T-helper 2 cell (primary cell): Measurements from ENCODE around the gene SEC24C.

Experiments used
- DNase-seq, 5 experiments: peaks; one replicate each; pipeline versions ENCODE4 v3.0.0 to v3.0.0-alpha.2; 2012 to 2022

Gene SEC24C

DNA sequence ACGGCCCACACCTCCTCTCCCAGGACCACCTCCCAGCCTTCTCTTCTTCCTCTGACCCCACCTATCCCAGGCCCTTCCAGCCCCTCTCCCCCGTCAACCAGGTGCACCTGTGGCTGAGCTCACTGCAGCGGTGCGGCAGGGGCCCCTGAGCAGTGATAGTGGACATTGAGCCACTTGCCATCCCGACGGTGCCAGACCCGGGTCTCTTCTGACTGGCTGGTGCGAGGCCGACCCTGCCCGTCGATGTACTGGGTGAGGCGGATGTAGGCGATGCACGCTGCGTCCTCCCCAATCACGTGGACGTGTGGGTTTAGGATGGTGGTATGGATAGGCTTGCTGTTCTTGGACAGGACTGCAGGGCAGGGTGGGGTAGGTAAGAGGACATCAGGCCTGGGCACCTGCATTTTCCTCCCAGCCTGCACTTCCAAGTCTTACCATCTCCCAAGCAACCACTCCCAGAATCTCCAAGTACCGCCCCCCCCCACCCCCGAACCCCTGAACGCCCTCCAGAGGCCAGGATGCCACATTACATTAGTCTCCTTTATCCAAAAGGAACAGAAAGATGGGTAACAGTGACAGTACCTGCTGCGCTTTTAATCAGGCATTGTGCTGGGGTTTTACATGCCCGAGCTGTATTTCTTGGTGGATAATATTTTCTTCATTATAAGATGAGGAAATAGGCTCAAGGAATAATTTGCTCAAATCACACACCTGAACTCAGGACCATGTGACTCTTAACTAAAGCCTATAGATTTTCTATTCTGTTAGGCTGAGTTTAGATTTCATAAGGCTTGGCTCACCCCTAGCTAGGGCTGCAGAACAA is 70.9 kb downstream of the SEC24C start:
- DNase-seq = no peak

DNA sequence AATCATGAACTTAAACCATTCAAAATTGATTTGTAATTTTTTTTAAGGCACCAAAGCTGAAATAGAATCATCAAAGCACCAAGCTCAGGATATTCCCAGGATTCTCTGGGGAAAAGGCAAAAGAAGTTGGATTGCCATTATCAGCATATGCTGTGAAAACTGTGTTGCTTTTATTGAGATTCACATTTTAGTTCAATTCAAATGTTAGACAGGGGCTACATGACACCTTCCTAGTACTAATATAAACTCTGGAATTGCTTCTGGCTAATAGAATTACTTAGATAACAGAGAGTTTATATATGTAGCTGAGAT is 71.5 kb downstream of the SEC24C start:
- DNase-seq = no peak

DNA sequence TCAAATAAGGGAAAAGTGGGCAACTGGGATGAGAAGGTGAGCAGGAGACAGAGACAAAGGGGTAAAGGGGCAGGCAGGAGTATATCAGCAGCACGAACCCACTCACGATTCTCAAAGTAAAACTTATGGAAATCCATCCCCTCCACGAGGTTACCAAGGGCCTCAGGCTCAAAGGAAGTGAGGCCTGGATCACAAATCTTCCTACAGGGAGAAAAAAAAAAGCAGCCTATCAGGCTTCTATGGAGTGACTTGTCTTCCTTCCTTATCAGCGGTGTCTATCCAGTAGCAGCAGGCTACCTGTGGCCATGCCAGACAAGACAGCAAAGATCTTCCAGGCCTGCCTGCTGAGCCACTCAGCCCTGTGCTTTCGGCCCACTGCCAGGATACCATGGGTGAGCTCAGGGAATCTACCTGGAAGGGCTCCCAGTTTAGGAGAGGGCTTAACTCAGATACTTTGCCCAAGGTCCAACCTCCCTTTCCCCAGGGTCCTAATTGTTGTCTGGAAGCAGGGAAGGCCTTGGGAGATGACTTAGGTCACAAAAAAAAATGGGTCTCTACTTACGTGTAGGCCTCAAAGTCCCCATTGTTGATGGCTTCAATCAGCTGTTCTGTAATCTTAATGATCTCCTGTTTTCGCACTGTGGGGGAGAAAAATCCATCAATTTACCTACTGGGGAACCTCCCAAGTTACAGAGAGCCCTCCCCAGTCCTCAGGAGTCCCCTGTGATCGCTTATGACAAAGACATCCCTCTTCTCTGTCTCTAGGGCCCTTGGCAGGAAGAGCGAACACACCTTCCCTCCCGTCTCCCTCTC is 73.0 kb downstream of the SEC24C start:
- no peak for DNase-seq

DNA sequence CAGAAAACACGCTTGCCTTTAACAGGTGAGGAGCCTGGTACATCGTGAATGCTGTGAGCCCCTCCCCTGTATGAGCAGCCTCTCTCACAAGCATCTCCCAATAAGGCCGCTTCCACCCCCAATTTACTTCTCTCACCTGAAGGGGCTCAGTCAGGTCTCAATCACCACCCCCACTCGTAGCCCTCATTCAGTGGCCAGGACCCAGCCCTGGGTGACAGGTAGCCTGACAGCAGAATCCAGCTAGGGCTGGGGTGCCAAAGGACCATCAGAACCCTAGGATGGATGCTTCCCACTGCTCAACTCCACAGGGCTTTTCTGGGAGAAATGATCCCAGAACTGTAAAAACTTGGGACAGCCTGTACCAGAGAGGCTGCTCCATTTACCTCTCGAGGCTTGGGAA is 73.7 kb downstream of the SEC24C start:
- no peak for DNase-seq

DNA sequence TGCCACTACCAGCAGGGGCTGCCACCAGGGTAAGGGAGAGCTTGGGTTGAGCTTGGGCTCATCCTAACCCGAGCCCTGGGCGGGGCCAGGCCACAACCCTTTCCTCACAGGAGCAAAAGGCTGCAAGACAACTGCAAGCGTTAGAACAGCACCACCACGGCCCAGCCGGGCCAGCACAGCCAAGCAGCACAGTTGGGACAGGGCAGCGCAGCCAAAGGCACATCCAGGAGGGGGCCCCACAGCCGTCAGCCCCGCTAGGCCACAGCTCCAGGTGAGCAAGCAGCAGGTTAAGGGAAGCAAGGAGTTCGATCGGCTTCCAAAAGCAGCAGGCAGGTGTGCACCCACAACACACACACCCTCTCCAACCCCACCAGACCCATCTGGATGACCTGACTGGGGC is 74.2 kb downstream of the SEC24C start:
- no peak for DNase-seq

DNA sequence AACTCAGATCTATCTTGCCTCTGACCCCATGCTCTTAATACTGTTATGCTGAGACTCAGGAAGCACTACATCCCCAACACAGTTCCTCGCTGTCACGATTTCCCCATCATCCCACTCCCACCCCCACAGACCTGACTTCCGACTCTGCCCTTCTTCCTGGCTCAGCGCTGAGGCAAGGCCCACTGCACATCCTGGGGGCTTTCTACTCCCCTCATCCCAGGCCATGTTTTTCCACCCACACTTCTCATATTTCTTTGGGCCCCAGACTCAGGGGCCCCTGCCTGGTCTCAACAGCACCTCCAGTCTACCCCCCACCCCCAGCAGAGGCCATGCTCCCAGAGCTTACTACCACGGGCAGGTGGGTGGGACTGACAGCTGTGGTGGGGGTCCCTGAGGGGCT is 74.9 kb downstream of the SEC24C start:
- DNase-seq = no peak

DNA sequence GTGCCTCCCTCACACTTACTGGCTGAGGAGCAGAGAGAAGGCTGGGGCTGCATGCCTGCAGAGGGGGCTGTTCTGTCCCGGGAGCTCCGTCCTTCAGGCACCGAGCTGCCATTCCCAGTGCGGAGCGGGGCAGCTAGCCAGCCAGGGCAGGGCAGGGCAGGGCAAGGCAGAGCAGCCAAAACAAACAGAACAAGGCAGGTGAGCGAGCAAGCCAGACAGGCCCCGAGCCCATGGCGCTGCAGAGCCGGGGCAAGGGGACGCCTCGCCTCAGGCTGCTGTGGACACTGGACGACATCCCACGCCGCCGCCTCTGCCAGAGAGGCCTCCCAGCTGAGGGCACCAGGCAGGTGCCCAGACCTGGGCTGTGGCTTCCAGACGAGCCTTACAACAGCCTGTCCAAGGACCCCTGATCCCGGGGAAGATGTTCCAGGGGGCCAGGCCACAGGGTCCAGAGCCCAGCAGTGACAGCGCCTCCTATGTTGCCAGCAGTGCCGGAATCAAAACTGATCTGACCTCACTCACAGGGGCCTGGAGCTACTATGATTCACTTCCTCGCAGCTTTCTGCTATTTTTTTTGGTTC is 75.4 kb downstream of the SEC24C start:
- DNase-seq = no peak
